GM21367 (cell line): ENCODE results near the gene SRRM4.

Source experiments
- ATAC-seq: cut with Tn5 transposase; IDR thresholded peaks from one replicate; pipeline ENCODE4 v1.9.1; 2021; ENCODE audit not compliant: unreplicated experiment

Gene SRRM4

DNA sequence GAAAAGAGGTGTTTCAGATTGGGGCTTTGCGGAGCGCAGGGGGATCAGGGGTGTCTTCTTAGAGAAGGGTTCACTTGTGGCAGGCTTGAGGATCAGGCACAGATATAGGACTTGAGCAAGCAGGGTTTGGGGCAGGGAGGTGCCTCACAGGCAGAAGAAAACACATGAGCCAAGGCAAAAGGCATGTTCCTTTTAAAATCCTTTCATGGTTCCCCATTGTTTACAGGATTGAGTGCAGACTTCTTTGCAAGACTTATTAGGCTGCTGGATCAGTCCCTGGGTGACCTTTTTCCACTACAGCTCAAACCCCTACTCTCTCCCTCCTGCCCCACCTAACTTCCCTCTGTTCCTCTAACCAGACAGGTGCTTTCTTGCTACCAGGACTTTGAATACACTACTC, 217.1 kb downstream of the SRRM4 start:
- ATAC-seq: no peak

DNA sequence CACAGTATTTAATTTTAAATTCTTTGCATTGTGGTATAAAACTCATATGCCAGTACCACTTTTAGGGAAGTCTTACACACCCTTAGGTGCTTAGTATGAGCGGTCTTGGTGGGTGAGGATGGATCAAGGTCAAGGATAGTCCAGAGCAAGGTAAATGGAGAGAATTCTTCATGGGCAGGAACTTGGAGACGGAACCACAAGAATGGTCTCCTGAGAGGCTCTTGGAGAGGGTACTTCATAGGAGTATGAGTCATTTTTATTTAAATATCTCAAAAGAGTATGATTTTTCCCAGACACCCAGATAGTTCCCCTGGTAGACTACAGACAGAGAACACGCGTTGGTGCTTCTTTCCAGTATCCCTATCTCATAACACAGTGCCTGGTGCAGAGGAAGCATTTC, 219.3 kb downstream of the SRRM4 start:
- no peak for ATAC-seq

DNA sequence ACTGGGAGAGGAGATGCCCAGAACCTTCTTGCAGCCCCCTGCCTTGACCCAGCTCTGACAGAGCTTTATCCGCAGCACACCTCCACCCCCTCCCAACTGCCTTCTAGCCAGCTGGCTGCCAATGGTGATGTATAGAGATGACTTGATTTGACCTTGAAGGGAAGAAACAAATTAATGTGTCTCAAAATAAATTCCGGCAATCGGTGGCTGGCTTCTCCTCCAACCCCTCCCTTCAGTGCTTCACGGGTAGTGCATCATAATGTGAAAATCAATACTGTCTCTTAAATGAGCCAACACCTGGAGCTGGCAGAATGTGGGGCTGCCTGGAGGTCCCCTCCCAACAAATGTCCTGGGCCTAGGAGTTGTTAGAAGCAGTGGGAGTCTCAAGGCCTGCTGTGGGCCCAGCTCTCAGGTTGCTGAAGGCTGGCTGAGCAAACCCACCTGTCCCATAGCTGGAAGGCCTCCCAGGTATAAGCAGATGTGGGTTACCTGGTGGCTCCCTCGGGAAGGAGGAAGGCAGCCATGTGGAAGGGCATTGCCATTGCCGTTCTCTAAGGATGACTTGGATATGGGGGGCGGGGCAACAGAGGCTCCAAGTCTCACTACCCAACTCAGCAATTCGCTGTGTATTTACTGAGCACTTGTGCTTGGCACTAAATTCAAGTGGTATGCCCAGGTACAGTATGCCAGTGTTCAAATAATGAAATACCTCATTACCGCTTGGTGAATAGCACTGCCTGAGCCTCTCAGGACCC, 220.6 kb downstream of the SRRM4 start:
- no peak for ATAC-seq

DNA sequence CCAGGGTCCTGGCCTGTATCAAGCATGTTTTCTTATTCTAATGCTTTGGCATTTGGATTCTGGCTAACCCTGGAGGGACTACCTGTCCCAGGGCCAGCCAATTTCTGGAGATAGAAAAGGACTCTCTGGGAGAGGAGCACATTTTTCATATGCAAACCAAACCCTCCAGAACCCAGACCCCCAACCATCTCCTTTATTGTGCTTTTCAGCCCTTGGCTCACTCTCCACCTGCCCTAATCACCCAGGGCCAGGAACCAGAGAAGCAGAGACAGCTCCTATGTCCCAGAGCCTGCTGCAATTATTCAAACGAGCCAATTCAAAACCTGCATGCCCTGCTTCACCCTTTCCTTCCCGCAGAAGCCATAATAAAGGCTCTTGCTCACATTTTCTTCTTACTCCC, 221.2 kb downstream of the SRRM4 start:
- no peak for ATAC-seq

- ATAC-seq: no peak
Measured at GRCh38 chr12:119204131-119204530, 222.8 kb downstream of the SRRM4 start.

DNA sequence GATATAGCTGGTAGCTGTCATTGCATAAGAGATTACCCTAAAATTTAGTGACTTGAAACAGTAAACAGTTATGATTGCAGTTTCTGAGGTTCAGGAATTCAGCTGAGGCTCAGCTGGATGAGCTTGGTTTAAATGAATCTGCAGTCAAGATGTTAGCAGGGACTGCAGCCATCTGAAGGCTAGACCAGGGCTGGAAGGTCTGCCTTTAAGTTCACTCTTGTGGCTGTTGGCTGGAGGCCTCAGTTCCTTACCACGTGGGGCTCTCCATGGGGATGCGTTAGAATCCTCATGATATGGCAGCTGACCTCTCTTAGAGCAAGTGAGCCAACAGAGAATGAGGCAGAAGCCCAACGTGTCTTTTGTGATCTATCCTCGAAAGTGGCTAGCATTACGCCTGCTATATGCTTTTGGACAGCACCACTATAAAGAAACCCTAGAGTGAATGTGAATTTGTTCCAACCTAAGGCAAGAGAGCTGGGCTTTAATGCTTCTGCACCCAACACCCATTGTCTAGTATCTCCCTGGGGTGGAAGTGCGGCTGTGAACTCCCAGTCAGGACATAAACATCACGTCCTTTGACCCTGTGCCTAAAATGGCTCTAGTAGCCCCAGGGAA, 223.4 kb downstream of the SRRM4 start:
- no peak for ATAC-seq

DNA sequence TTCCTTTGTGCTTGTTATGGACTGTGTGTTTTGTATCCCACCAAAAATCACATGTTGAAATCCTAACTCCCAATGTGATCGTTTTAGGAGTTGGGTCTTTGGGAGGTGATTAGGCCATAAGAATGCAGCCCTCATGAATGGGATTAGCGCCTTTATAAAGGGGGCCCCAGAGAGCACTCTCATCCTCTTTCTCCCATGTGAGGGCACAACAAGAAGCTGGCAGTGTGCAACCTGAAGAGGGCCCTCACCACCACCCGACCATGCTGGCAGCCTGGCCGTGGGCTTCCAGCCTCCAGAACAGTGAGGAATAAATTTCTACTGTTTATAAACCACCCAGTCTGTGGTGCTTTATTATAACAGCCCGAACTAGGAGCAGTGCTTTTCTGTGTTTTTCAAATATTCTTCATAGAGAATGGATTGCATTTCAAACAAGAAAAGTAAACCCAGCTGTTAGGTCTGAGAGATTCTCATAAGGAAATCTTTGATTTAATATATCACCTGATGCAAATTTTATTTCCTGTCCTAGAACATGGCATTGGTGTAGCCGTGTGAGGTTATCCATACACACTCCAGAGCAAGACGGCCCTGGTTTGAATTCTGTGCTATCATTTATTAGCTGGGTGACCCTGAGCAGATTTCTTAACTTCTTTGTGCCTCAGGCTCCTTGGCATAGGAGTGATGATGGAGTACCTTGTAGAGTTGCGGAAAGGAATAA, 225.2 kb downstream of the SRRM4 start:
- no peak for ATAC-seq

DNA sequence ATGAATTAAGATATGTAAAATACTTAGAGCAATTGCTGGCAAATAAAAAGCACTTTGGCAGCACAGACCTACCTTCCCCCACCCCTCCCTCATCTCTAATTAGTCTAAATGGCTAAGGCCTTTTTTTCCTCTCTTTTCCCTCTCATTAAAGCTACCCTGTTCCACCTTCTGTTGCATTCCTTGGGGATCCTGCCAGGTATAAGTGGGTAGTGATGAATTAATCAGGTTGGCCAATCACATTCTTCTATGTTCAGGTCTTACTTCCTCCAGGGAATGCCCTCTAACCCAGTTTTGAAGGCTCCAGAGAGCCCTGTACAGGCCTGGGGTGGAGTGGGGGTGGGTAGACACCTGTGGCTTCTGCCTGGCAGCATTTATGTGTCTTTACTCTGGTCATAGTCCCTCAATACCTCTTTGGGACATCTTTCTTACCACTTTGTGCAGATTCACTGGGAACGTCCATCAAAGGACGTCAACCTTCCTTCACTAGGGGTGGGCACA, 225.8 kb downstream of the SRRM4 start:
- ATAC-seq: no peak

GRCh38 chr12:119208626-119209061, 227.3 kb downstream of the SRRM4 start:
- no peak for ATAC-seq

DNA sequence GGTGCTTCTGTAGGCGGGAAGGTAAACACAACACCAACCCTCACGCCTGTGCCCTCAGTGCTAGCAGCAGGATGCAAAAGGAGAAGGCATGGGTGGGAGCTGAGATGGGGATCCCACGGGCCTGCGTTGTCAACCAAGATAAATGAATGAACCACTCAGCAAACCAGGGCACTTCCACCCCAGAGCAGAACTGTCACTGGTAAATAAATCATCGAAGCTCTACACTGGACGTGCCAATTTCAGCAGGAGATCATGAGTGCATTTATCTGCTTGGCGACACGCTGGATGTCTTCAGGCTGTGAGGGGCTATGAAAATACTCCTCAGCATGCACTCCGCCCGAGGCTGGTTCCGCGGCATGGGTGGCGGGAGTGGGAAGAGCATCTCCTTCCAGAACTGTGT, 230.5 kb downstream of the SRRM4 start:
- no peak for ATAC-seq
